Panc1 (cell line): ENCODE results near the gene GIN1.

ENCODE experiments used
- CTCF ChIP-seq: fragments of 450-650 bp; IDR thresholded peaks from 2 replicates; pipeline ENCODE4 v1.5.1; 2017; ENCODE audit warnings: mild to moderate bottlenecking
- POLR2AphosphoS5 ChIP-seq: IDR thresholded peaks from 2 replicates; pipeline ENCODE4 v1.6.1; 2012; ENCODE audit warnings: mild to moderate bottlenecking, low read depth, low read length, moderate library complexity
- REST ChIP-seq, 2 experiments: IDR thresholded peaks; 2 replicates each; pipeline ENCODE4 v1.6.1; 2011 to 2012; ENCODE audit warnings: low read depth in 2 of 2, control low read depth in 1 of 2, low read length in 1 of 2, mild to moderate bottlenecking in 1 of 2, moderate library complexity in 1 of 2; ENCODE audit not compliant: insufficient read depth in 1 of 2
- TCF7L2 ChIP-seq: IDR thresholded peaks from 2 replicates; pipeline ENCODE4 v1.6.1; 2011; ENCODE audit warnings: mild to moderate bottlenecking, low read depth, low read length, inconsistent platforms

GRCh38 chr5:103151156-103151555, 31.2 kb upstream of the GIN1 start:
- TF ChIP-seq CTCF (no peak), REST (IDR thresholded peaks at IDR 0.05; ENCODE audit: insufficient read depth in 1 of 2, low read depth in 2 of 2, low read length in 1 of 2) (no peak), POLR2AphosphoS5 (no peak), TCF7L2 (no peak)
